T follicular helper cell (primary cell): ENCODE results near the gene ANKLE2.
"Not testable (repeated sequence)": the region's sequence is repeated elsewhere in the genome, so short reads cannot be mapped to it uniquely, and the experiment has no call there.

ENCODE experiments used
- DNase-seq: peaks from one replicate; pipeline ENCODE4 v3.0.0-alpha.2; 2020; ENCODE audit warnings: low read depth
- total RNA-seq, 2 experiments: gene quantifications; one replicate each; lab custom pipeline; 2026; lab: John Stamatoyannopoulos, UW

The ANKLE2 gene
- total RNA-seq: 210 to 308 reads per million in 2 experiments

DNA sequence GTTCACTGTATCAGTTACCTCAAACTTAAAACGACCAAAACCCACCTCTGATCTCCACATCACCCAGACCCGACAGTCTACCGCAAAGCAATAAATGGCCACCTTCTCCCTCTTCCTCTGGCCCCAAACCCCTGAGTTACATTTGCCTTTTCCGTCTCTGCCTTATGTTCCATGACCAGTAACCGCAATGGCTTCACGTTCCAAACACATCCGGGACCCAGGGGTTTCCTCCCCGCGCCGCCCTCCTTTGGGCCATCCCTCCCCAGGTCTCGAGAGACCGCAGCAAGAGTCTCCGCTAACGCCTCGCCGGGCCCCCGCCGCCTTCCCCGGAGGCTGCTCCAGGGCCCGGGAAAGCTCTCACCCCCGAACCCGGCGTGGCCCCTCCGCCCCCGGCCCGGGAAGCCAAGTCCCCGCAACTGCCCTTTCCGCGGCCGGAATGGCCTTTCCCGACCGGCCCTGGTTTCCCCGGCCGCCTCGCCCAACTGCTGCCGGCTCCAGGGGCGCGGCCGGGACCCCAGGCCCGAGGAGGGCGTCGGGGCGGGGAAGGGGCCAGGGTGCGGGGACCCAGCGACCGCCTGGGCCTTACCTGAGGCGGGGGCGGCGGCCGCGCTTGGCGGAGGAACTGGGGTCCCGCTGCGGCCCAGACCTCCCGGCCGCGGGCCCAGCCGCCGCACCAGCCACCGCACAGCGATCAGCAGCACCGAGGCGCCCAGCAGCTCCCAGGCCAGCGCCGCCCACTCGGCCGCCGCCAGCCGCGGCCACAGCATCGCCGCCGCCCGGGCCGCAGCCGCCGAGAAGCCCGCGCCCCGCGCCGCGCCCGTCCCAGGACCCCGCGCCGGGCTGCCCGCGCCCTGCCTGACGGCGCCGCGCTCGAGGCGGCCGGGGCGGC, at the start of gene ANKLE2:
Gene ANKLE2 (minus strand): TSS at position 801 of the 889 bp plus-strand sequence. CDS start 34 bp downstream, at position 767.
- peak; percentile 49 for DNase-seq

DNA sequence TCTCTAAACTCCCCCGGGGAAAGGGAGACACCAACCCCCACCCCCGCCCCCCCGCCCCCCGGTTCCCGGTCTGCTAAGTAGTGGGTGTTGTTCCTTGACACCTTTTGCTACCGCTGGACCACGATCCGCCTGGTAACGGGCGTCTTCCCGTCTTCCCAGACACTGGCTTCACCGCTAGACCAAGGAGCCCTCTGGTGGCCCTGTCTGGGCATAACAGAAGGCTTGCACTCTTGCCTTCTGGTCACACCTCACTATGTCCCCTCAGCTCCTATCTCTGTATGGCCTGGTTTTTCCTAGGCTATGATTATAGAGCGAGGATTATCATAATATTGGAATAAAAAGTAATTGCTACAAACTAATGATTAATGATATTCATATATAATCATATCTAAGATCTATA, 47.8 kb upstream of the ANKLE2 start:
- DNase-seq: not testable (repeated sequence)

DNA sequence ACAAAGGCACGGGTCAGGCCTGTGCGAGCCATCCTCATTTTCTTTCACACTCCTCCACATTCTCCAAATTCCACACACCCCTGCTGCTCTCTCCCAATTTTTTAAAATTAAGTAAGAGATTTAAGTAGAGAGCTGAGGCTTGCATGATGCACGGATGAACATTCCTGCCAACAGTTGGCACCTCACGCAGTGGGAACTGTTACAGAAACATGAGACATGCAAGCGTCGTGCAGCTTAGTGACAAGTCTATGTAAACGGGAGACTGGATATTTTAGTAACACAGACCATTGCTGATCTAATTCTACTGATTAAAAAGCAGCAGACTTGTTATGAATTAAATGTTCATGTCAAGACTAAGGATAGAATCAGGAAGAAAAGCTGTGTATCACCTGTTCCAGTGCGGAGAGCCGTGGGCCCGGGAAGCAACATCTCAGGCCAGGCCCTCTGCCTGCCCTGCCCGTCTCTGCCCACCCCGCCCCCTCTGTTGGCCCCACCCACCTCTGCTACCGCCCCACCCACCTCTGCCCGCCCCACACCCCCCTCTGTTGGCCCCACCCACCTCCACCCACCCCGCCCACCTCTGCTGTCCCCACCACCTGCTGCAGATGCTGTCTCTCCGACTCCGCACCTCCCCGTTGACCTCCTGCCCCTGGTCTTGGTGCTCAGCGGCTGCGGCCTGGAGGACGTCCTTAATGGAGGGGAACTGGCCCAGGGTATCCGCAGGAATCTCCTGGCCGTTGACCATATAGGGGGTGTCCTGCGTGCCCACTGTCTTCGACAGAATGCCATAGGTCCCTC, 45.9 kb upstream of the ANKLE2 start:
- no peak for DNase-seq

DNA sequence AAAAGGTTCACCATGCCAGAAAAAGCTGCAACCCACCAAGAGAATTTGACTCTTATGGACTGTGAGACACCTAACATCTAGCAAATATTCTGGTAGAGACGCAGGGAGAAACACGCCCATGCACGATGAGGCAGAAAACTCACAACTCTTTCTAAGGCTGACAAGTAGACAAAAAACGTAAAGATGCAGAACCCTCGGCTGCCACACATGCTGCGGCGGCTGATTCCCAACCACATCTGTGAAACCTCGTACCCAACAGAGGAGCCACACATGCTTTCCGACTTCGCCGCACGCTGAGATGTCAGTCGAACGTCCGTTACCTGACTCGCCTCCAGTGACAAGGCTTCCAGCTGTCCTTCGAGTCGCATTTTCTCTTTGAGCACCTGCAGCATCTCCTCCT, 45.2 kb upstream of the ANKLE2 start:
- no peak for DNase-seq

DNA sequence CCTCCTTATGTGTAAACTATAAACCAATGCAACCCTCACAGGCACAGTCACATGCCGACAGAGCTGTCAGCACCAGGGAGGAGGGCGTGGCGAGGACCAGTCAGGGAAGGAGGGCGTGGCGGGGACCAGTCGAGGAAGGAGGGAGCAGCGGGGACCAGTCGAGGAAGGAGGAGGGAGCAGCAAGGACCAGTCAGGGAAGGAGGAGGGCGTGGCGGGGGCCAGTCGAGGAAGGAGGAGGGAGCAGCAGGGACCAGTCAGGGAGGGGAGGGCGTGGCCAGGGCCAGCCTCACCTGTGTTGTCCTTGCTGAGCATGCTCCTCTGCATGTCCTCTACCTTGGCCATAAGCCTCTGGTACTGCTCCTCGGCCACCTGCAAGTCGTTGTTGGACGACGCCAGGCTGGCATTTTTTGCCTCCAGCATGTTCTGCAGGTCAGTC, 42.8 kb upstream of the ANKLE2 start:
- no peak for DNase-seq

GRCh38 chr12:132803888-132804287, 42.3 kb upstream of the ANKLE2 start:
- DNase-seq: no peak

DNA sequence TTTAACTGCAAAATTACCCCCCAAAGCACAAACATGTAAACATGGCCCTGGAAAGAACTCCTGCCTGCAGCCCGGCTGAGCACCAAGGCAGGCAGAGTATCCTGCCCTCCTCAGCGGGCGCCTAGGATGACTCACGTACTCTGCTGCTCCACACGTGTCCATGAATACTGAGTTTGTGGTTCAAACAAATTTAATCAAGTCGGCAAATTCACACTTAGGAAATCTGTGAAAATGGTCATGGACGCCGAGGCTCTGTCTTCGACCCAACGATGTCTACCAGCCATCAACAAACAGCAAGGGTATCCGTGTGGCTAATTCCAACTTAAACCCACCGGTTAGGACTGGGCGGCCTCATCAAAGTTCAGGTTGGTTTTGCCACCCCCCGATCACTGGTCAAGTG, 41.5 kb upstream of the ANKLE2 start:
- DNase-seq: no peak

GRCh38 chr12:132801741-132802140, 40.1 kb upstream of the ANKLE2 start:
- no peak for DNase-seq

DNA sequence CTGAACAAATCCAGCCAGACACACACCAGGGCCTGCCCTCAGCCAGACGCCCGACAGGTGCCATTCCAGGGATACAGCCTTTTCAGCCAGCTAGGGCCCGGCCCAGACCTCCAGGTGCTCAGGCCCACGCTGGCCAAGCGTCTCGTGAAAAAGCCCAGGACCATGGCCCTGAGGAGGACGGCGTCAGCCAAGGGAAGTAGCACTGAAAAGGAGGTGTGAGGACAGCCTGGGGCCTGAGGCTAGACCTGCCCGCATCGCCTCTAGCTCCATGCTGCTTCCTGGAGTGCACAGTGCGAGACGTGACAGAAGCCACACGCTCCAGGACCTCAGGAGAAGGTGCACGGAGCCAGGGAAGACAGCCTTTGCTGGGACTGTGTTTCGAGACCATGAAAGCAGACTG, 37.2 kb upstream of the ANKLE2 start:
- DNase-seq: no peak

DNA sequence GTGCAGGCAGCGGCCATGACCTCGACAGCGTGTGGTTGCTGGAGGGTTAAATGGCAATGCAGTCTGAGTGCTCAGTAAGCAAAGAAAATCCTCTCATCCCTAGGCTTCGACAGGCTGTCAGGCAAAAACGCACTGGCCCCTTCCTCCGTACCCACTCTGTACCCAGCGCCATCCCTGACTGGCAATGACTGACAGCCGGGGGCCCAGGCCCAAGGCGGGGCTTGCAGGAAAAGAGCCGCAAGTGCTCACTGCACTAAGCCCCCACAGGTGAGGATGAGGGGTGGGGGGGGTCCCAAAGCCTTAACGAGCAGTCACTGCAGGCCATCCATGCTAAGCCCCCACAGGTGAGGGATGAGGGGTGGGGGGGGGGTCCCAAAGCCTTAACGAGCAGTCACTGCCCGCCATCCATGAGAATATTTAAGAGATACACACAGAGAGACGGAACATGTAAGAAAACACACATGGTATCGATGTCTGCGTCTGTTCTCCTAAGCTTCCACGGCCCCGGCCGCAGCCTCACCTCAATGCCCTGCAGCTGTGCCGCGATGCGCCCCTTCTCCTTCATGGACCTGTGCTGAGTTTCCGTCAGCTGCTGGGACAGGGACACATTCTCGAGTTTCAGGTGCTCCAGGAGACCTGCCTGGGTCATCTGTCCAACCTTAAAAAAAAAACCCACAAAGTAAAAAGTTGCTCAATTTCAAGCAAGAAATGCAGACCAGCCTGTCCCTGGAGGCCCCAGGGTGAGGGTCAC, 36.4 kb upstream of the ANKLE2 start:
- no peak for DNase-seq

DNA sequence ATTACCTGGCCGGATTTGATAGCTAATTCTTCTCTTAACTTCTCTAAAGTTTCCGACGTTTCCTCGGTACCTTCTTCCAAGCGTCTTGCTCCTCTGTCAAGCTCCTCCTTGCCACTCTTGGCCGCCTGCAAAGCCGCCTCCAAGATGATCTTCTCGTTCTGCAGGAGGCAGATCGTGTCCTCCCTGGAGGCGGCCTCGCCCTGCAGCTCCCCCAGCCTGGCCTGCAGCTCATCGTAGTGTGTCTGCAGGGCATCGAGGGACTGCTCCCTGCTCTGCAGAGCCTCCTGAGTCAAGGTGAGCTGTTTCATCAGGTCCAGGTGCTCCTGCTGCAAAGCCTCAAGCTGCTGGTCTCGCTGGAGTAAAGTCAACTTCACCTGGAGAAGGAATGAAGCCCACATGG, 34.2 kb upstream of the ANKLE2 start:
- DNase-seq: no peak

DNA sequence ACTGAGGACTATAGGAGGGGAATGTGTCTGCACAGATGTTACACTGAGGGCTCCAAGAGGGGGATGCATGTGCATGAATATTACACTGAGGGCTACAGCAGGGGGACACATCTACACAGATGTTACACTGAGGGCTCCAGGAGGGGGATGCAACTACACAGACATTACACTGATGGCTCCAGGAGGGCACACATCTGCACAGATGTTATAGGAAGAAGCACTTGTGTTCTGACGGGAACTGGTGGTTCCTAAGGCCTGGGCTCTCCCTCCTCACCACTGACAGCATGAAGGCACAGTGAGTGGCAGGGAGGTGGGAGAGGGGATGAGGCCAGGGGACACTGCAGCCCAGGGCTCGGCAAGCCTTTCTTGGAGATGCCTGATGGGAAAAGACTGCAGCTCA, 30.3 kb upstream of the ANKLE2 start:
- not testable (repeated sequence) for DNase-seq

DNA sequence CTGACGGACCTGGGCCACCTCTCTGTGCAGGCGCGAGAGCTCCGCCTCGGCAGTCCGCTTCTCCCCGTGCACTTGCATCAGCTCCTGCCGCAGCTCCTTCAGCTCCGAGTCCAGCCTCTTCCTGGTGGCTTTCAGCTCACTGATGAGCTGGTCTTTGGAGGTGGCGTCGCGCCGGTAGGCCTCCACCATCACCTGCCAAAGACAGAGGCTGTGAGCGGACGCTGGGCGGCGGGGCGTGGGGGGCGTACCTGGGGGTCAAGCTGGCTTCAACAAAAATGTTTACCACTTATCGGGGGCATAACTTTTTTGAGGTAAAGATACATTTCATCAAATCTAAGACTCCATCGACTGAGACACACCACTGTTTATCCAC, 27.5 kb upstream of the ANKLE2 start:
- no peak for DNase-seq

GRCh38 chr12:132788375-132789098, 26.9 kb upstream of the ANKLE2 start:
- no peak for DNase-seq

DNA sequence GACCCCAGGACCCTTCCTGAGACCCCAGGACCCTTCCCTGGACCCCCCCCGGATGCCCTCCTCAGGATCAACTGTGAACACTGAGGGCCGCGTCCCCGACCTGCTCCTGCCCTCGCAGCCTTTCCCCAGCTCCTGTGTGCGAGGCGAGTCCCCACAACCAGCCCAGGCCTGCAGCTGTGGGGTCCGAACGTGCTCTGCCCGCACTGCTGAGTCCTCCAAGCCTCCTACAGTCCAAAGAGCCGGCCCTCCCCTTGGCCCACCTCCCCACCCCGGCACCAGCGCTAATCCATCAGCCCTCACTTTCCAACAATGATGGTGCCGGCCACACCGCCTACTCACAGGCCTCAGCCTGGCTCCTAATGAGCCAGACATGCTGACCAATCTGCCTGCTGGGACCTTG, 26.2 kb upstream of the ANKLE2 start:
- no peak for DNase-seq

DNA sequence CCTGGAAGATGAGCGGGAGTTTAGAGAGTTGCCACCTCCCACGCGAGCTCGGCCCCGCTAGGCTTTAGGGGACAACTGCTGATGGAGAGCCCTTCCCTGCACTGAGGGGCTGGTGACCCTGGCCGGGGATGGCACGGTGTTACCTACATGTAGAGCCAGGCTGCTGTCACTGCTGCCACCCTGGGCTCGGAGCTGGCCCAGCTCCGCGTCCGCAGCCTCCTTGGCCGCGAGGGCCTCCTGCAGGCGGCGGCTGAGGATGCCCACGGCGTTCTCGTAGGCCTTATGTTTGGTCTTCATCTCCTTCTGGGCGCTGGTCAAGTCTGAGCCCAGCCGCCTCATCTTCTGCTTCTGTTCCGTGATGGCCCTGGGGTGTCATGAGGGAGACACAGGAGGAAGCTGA, 24.6 kb upstream of the ANKLE2 start:
- no peak for DNase-seq

- no peak for DNase-seq
Measured at GRCh38 chr12:132784580-132784979, 22.9 kb upstream of the ANKLE2 start.

DNA sequence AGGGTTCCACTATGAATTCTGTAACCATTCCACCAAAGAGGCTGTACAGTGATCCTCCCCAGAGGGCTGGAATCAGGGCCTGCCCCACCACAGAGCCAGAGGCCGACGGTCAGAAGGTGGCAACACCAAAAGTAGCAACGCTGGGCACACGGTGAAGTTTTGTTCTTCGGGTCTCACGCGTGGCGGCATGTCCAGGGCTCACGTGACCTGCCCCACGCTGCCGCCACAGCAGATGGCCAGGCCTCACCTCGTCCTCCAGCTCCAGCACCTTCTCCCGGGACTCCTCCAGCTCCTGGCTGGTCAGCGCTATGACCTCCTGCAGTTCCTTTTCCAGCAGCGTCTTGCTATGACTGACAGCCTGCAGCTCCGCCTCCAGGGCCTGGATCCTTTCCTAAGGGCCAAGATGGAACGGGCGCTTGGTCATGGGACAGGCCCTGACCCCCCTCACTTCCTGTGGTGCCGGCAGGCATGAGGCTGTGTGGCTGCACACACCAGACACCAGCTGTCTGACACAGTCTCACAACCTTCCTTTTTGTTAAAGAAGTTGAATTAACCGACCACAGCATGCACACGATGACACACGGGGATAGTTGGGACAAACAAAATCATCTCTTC, 22.4 kb upstream of the ANKLE2 start:
- no peak for DNase-seq

DNA sequence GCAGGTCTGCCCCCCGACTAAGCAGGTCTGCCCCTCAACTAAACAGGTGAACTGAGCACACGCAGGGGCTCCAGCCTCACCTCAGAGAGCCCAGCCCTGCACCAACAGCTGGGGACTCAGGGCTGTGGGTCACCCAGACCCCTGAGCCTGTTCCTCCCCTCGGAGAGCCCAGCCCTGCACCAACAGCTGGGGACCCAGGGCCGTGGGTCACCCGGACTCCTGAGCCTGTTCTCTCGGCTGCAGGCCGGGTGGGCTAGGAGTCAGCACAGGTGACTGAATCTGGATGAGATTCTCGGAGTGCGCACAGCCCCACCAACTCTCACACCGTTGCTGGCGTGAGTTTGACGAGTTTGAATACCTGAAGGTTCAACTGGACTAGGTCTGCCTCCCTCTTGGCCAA, 20.3 kb upstream of the ANKLE2 start:
- DNase-seq: no peak

DNA sequence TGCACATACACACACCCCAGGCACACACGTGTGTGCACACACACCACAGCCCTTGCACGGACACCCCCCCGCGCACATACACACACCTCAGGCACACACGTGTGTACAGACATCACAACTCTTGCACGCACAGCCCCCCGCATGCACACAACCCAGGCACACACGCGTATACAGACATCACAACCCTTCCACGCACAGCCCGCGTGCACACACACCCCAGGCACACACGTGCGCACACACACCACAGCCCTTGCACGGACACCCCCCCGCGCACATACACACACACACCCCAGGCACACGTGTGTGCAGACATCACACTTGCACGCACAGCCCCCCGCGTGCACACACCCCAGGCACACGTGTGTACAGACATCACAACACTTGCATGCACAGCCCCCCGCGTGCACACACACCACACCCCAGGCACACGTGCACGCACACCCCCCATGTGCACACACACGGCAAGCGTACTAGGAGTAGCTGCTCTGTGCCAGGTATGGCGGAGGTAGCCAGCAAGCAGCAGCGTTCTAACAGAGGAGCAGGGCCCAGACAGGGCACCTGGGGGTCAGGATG, 18.2 kb upstream of the ANKLE2 start:
- no peak for DNase-seq

DNA sequence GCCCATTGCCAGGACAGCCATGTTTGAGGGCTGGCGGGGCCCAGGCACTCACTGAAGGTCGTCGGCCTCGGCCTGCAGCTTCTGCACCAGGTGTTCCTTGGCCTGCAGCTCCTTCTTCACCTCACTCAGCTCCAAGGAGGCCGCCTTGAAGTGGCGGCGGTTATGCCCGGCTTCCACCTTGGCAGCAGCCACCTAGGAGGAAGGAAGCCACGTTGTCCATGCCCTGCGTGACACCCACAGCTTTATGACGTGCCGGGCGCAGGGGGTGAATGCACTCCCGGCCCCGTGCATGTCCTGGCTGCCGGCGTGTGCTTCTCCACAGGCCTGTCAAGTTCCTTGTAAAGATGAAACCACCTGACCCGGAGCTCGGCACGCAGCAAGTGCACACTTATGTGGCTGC, 16.0 kb upstream of the ANKLE2 start:
- no peak for DNase-seq
